Nephron (organoid): ENCODE results near the gene PALMD.

Experiments used
- H3K27ac Mint-ChIP-seq, 3 experiments: 2 replicates each; pipeline ENCODE4 v1.8.0; 2020; ENCODE audit warnings: mixed read lengths in 3 of 3, mild to moderate bottlenecking in 2 of 3, moderate library complexity in 1 of 3
- H3K27me3 Mint-ChIP-seq: 2 replicates; pipeline ENCODE4 v1.8.0; 2021; ENCODE audit warnings: low read depth, mild to moderate bottlenecking, moderate library complexity, mixed read lengths
- H3K36me3 Mint-ChIP-seq: 2 replicates; pipeline ENCODE4 v1.8.0; 2020; ENCODE audit warnings: low read depth, mixed read lengths
- H3K4me1 Mint-ChIP-seq: 2 replicates; pipeline ENCODE4 v1.8.0; 2020; ENCODE audit warnings: mixed read lengths
- H3K4me3 Mint-ChIP-seq, 3 experiments: 2 replicates each; pipeline ENCODE4 v1.8.0; 2020; ENCODE audit warnings: mild to moderate bottlenecking in 3 of 3, mixed read lengths in 3 of 3, moderate library complexity in 2 of 3
- H3K9me3 Mint-ChIP-seq: 2 replicates; pipeline ENCODE4 v1.8.0; 2020; ENCODE audit warnings: mixed read lengths
- CTCF ChIP-seq, 3 experiments: fragments of 200-600 bp; sonication (generic); IDR thresholded peaks; one replicate each; pipeline ENCODE4 v1.5.0; 2021; ENCODE audit warnings: antibody characterized with exemption in 3 of 3; ENCODE audit not compliant: unreplicated experiment in 3 of 3

PALMD gene

GRCh38 chr1:99643021-99643779 lies 2.7 kb upstream of the PALMD start:
- H3K4me3 Mint-ChIP-seq = no peak overlapping the region
- no peak overlapping the region for H3K27ac Mint-ChIP-seq
- peaks cover 32% of the 10 kb centered on the region for H3K4me1 Mint-ChIP-seq
- TF ChIP-seq CTCF (IDR thresholded peaks at IDR 0.05; ENCODE audit: unreplicated experiment in 3 of 3) = no peak
- no peaks in the 10 kb centered on the region for H3K36me3 Mint-ChIP-seq
- H3K27me3 Mint-ChIP-seq = no peaks in the 10 kb centered on the region
- H3K9me3 Mint-ChIP-seq = no peaks in the 10 kb centered on the region

- TF ChIP-seq CTCF (IDR thresholded peaks at IDR 0.05; ENCODE audit: unreplicated experiment in 3 of 3) = no peak
- H3K36me3 Mint-ChIP-seq = no peaks in the 10 kb centered on the region
These were observed 1.5 kb upstream of the PALMD start for GRCh38 chr1:99644279-99645004.

GRCh38 chr1:99645203-99645602 lies 710 bp upstream of the PALMD start:
- peak overlapping the region in 2 of 3 experiments; percentile 85 to 86 for H3K4me3 Mint-ChIP-seq
- H3K4me1 Mint-ChIP-seq = peaks cover 46% of the 10 kb centered on the region
- no peaks in the 10 kb centered on the region for H3K36me3 Mint-ChIP-seq
- no peaks in the 10 kb centered on the region for H3K27me3 Mint-ChIP-seq
- H3K27ac Mint-ChIP-seq = peak overlapping the region; percentile 75 to 86 (median 84)
- H3K9me3 Mint-ChIP-seq = no peaks in the 10 kb centered on the region
- no peak for TF ChIP-seq CTCF (IDR thresholded peaks at IDR 0.05; ENCODE audit: unreplicated experiment in 3 of 3)

More at GRCh38 chr1:99644279-99645004, 1.5 kb upstream of the PALMD start:
- Mint-ChIP-seq H3K4me1 (peaks cover 38% of the 10 kb centered on the region), H3K4me3 (no peak overlapping the region), H3K27me3 (no peaks in the 10 kb centered on the region), H3K9me3 (no peaks in the 10 kb centered on the region), H3K27ac (no peak overlapping the region)

- Mint-ChIP-seq H3K36me3 (no peaks in the 10 kb centered on the region), H3K27ac (peak overlapping the region; percentile 60 to 84 (median 75)), H3K4me1 (peaks cover 51% of the 10 kb centered on the region), H3K27me3 (no peaks in the 10 kb centered on the region), H3K9me3 (no peaks in the 10 kb centered on the region), H3K4me3 (peak overlapping the region; percentile 75 to 86 (median 85))
- no peak for TF ChIP-seq CTCF (IDR thresholded peaks at IDR 0.05; ENCODE audit: unreplicated experiment in 3 of 3)
These were observed 955 bp downstream of the PALMD start for GRCh38 chr1:99646868-99647267.

GRCh38 chr1:99647490-99647889 lies 1.6 kb downstream of the PALMD start:
- H3K36me3 Mint-ChIP-seq = no peaks in the 10 kb centered on the region
- no peaks in the 10 kb centered on the region for H3K9me3 Mint-ChIP-seq
- H3K27ac Mint-ChIP-seq = peak overlapping the region; percentile 75 to 93 (median 84)
- peaks cover 51% of the 10 kb centered on the region for H3K4me1 Mint-ChIP-seq
- peak overlapping the region; percentile 61 to 86 (median 85) for H3K4me3 Mint-ChIP-seq
- no peak for TF ChIP-seq CTCF (IDR thresholded peaks at IDR 0.05; ENCODE audit: unreplicated experiment in 3 of 3)
- no peaks in the 10 kb centered on the region for H3K27me3 Mint-ChIP-seq
